Stimulated activated CD4-positive, alpha-beta T cell treated with anti-CD3 and anti-CD28 coated beads, Interleukin-2, amount 100 ng/mL, for 24 hours (primary cell): ENCODE results near the gene UVRAG.
"Not testable (repeated sequence)": the region's sequence is repeated elsewhere in the genome, so short reads cannot be mapped to it uniquely, and the experiment has no call there.

Experiments
- DNase-seq, 2 donors: peaks; one replicate each; pipeline ENCODE4 v3.0.0-alpha.2; 2020

Gene UVRAG

GRCh38 chr11:76035020-76035419, 220.0 kb downstream of the UVRAG start:
- no peak for DNase-seq

- DNase-seq: no peak
Observed at GRCh38 chr11:76038608-76039007, 223.6 kb downstream of the UVRAG start.

GRCh38 chr11:76041208-76041607, 226.2 kb downstream of the UVRAG start:
- no peak for DNase-seq

GRCh38 chr11:76044750-76045320, 229.8 kb downstream of the UVRAG start:
- no peak for DNase-seq

- no peak for DNase-seq
Observed at GRCh38 chr11:76047231-76047630, 232.2 kb downstream of the UVRAG start.

- DNase-seq: no peak
Observed at GRCh38 chr11:76047766-76048165, 232.8 kb downstream of the UVRAG start.

- peak in 1 of 2 donors; percentile 27 for DNase-seq
Observed at GRCh38 chr11:76048763-76049162, 233.8 kb downstream of the UVRAG start.

- DNase-seq: no peak
Observed at GRCh38 chr11:76049511-76049910, 234.5 kb downstream of the UVRAG start.

- no peak for DNase-seq
Observed at GRCh38 chr11:76051937-76052336, 236.9 kb downstream of the UVRAG start.

- DNase-seq: no peak
Observed at GRCh38 chr11:76054330-76054729, 239.3 kb downstream of the UVRAG start.

- DNase-seq: no peak
Observed at GRCh38 chr11:76056876-76057275, 241.9 kb downstream of the UVRAG start.

- DNase-seq: not testable (repeated sequence)
Observed at GRCh38 chr11:76060475-76061036, 245.5 kb downstream of the UVRAG start.

- DNase-seq: no peak
Observed at GRCh38 chr11:76062733-76063132, 247.7 kb downstream of the UVRAG start.

- DNase-seq: no peak
Observed at GRCh38 chr11:76064192-76064591, 249.2 kb downstream of the UVRAG start.

- DNase-seq: no peak
Observed at GRCh38 chr11:76067099-76067498, 252.1 kb downstream of the UVRAG start.

- no peak for DNase-seq
Observed at GRCh38 chr11:76069001-76069400, 254.0 kb downstream of the UVRAG start.

- no peak for DNase-seq
Observed at GRCh38 chr11:76071090-76071489, 256.1 kb downstream of the UVRAG start.

- no peak for DNase-seq
Observed at GRCh38 chr11:76073724-76074123, 258.7 kb downstream of the UVRAG start.

- no peak for DNase-seq
Observed at GRCh38 chr11:76074148-76075095, 259.4 kb downstream of the UVRAG start.

GRCh38 chr11:76075716-76076115, 260.7 kb downstream of the UVRAG start:
- no peak for DNase-seq

GRCh38 chr11:76076253-76076652, 261.2 kb downstream of the UVRAG start:
- not testable (repeated sequence) for DNase-seq

GRCh38 chr11:76076749-76077148, 261.7 kb downstream of the UVRAG start:
- DNase-seq: no peak

- no peak for DNase-seq
Observed at GRCh38 chr11:76077575-76078150, 262.7 kb downstream of the UVRAG start.

- DNase-seq: not testable (repeated sequence)
Observed at GRCh38 chr11:76081084-76081483, 266.1 kb downstream of the UVRAG start.
